Breast epithelium (tissue), 4 donors: ENCODE measurements around the gene GFOD1. TPM values are rescaled to one million over a fixed set of nuclear protein-coding genes. Genes with fewer than 3 reads are reported as not detected.
A peak's percentile ranks its signal among the peaks of the same experiment; 100 is the strongest.
"Not testable (repeated sequence)": the region's sequence is repeated elsewhere in the genome, so short reads cannot be mapped to it uniquely, and the experiment has no call there.

Source experiments
- DNase-seq, 2 donors: peaks; one replicate each; pipeline ENCODE4 v3.0.0-alpha.2; 2019; ENCODE audit warnings: low spot score in 2 of 2
- H3K27ac ChIP-seq, 2 donors: fragments of 200-600 bp; sonication (generic) in 1 of 2; one replicate each; pipeline ENCODE4 v1.5.1; 2016 to 2019; ENCODE audit warnings: mild to moderate bottlenecking in 1 of 2
- H3K27me3 ChIP-seq, 2 donors: fragments of 200-600 bp; sonication (generic) in 1 of 2; one replicate each; pipeline versions ENCODE4 v1.5.1 to v1.6.0; 2017 to 2019; ENCODE audit warnings: control low read depth in 1 of 2, mild to moderate bottlenecking in 1 of 2
- H3K36me3 ChIP-seq: fragments of 200-600 bp; one replicate; pipeline ENCODE4 v1.5.1; 2019
- H3K4me1 ChIP-seq, 2 donors: fragments of 200-600 bp; sonication (generic); one replicate each; pipeline ENCODE4 v1.5.1; 2016 to 2019; ENCODE audit warnings: control low read depth in 1 of 2
- H3K4me3 ChIP-seq, 3 donors: fragments of 200-600 bp; sonication (generic); 1 replicate in 2 of 3; 2 replicates in 1 of 3; pipeline ENCODE4 v1.5.1; 2016 to 2019; ENCODE audit warnings: mild to moderate bottlenecking in 3 of 3, moderate library complexity in 2 of 3
- H3K9me3 ChIP-seq, 2 donors: fragments of 200-600 bp; sonication (generic) in 1 of 2; one replicate each; pipeline ENCODE4 v1.5.1; 2016 to 2019; ENCODE audit warnings: control low read depth in 1 of 2
- CTCF ChIP-seq, 3 donors: fragments of 450-650 bp; IDR thresholded peaks; one replicate each; pipeline ENCODE4 v1.5.1; 2016 to 2017; ENCODE audit warnings: antibody characterized with exemption in 3 of 3, mild to moderate bottlenecking in 3 of 3, moderate library complexity in 3 of 3
- POLR2A ChIP-seq: fragments of 450-650 bp; IDR thresholded peaks from one replicate; pipeline ENCODE4 v1.6.1; 2016; ENCODE audit warnings: antibody characterized with exemption, mild to moderate bottlenecking, moderate library complexity
- POLR2AphosphoS5 ChIP-seq, 3 donors: sonication (generic); formaldehyde crosslinking; IDR thresholded peaks; one replicate each; pipeline ENCODE4 v1.6.1; 2017; ENCODE audit warnings: antibody characterized with exemption in 3 of 3
- intact Hi-C: fragments of 100-400 bp; cut with DNase I; formaldehyde crosslinking; loops from one replicate; pipeline ENCODE4 v1.15.1; 2023; ENCODE audit warnings: low total_unique reads
- total RNA-seq, 3 donors: library from RNA; depleted of rRNA; stranded (reverse); fragments of >200 nt; gene quantifications; one replicate each; pipeline ENCODE4 v1.1.0, GENCODE V29; 2016

Gene GFOD1
- total RNA-seq, 3 donors from 2014 or later, result 11.6 to 33.3 (median 23.3) TPM

- DNase-seq, result no peak
- H3K27me3 ChIP-seq, result no peaks in the 10 kb centered on the region
- H3K36me3 ChIP-seq, result no peaks in the 10 kb centered on the region
- peak overlapping the region; percentile 94 to 95 for H3K27ac ChIP-seq
- intact Hi-C loops, result no loop called here
- H3K4me1 ChIP-seq, result no peaks in the 10 kb centered on the region
- peak overlapping the region; percentile 80 to 85 (median 82) for H3K4me3 ChIP-seq
- H3K9me3 ChIP-seq, result no peaks in the 10 kb centered on the region
- TF ChIP-seq POLR2AphosphoS5 (IDR thresholded peaks at IDR 0.05) (no peak), POLR2A (no peak), CTCF (IDR thresholded peaks at IDR 0.05) (no peak)
These were observed 158.6 kb downstream of the GFOD1 start for GRCh38 chr6:13328875-13329183.

GRCh38 chr6:13328076-13328874 is 159.1 kb downstream of the GFOD1 start, which contains the start of gene TBC1D7:
TSS of gene TBC1D7 (minus strand) at chr6:13328537. CDS start at chr6:13326898, 1,639 bp downstream.
- TF ChIP-seq POLR2AphosphoS5 (IDR thresholded peaks at IDR 0.05) (peak; percentile 64 to 88 (median 78)), POLR2A (peak; percentile 63), CTCF (IDR thresholded peaks at IDR 0.05) (peak in 2 of 3 donors; percentile 46 to 60)
- Histone ChIP-seq H3K27me3 (no peaks in the 10 kb centered on the region), H3K4me1 (no peaks in the 10 kb centered on the region), H3K9me3 (no peaks in the 10 kb centered on the region), H3K4me3 (peak within 1 kb of the TSS; percentile 80 to 85 (median 82)), H3K36me3 (no peaks in the 10 kb centered on the region), H3K27ac (peak within 1 kb of the TSS; percentile 94 to 95)
- intact Hi-C loops, result no loop called here
- DNase-seq, result peak; percentile 90 to 93

GRCh38 chr6:13327691-13328075 is 159.7 kb downstream of the GFOD1 start:
- Histone ChIP-seq H3K27ac (peak overlapping the region; percentile 94 to 95), H3K4me3 (peak overlapping the region; percentile 80 to 85 (median 82)), H3K9me3 (no peaks in the 10 kb centered on the region), H3K27me3 (no peaks in the 10 kb centered on the region), H3K4me1 (no peaks in the 10 kb centered on the region), H3K36me3 (no peaks in the 10 kb centered on the region)
- no peak for DNase-seq
- TF ChIP-seq CTCF (IDR thresholded peaks at IDR 0.05) (no peak), POLR2A (no peak), POLR2AphosphoS5 (IDR thresholded peaks at IDR 0.05) (no peak)
- intact Hi-C loops, result no loop called here

- not testable (repeated sequence) for H3K36me3 ChIP-seq
These were observed 161.3 kb downstream of the GFOD1 start for GRCh38 chr6:13326031-13326586.

GRCh38 chr6:13319891-13320564 is 167.4 kb downstream of the GFOD1 start:
- intact Hi-C loops, result no loop called here
- Histone ChIP-seq H3K27me3 (no peaks in the 10 kb centered on the region), H3K27ac (no peak overlapping the region), H3K36me3 (no peaks in the 10 kb centered on the region), H3K9me3 (no peaks in the 10 kb centered on the region), H3K4me3 (no peak overlapping the region), H3K4me1 (no peaks in the 10 kb centered on the region)
- no peak for TF ChIP-seq POLR2A
- TF ChIP-seq CTCF (IDR thresholded peaks at IDR 0.05), result no peak
- no peak for DNase-seq

More at GRCh38 chr6:13326031-13326586, 161.3 kb downstream of the GFOD1 start:
- intact Hi-C loops, DNase-seq, H3K27me3 ChIP-seq, H3K9me3 ChIP-seq, H3K4me1 ChIP-seq, H3K4me3 ChIP-seq, H3K27ac ChIP-seq: not testable (repeated sequence)
